Activated CD4-positive, alpha-beta T cell treated with anti-CD3 and anti-CD28 coated beads, Interleukin-2, amount 50 U/mL, for 4 hours (primary cell): Measurements from ENCODE around the gene TUFT1.

Experiments used
- DNase-seq, 2 experiments: peaks; one replicate each; pipeline ENCODE4 v3.0.0-alpha.2; 2020

TUFT1 gene

GRCh38 chr1:151540982-151541377, 871 bp downstream of the TUFT1 start:
- DNase-seq: no peak

GRCh38 chr1:151541752-151542151, 1.6 kb downstream of the TUFT1 start:
- DNase-seq: no peak

GRCh38 chr1:151542710-151543129, 2.6 kb downstream of the TUFT1 start:
- no peak for DNase-seq

- DNase-seq: no peak
These were observed 5.4 kb downstream of the TUFT1 start for GRCh38 chr1:151545542-151545941.

- DNase-seq: no peak
These were observed 6.2 kb downstream of the TUFT1 start for GRCh38 chr1:151546011-151546925.

- no peak for DNase-seq
These were observed 7.2 kb downstream of the TUFT1 start for GRCh38 chr1:151547119-151547899.

- DNase-seq: no peak
These were observed 7.8 kb downstream of the TUFT1 start for GRCh38 chr1:151547900-151548230.

- DNase-seq: no peak
These were observed 9.1 kb downstream of the TUFT1 start for GRCh38 chr1:151549199-151549598.

- no peak for DNase-seq
These were observed 13.6 kb downstream of the TUFT1 start for GRCh38 chr1:151553659-151554058.

GRCh38 chr1:151556052-151556451, 15.9 kb downstream of the TUFT1 start:
- DNase-seq: no peak

- DNase-seq: no peak
These were observed 22.6 kb downstream of the TUFT1 start for GRCh38 chr1:151562661-151563060.

- DNase-seq: no peak
These were observed 23.3 kb downstream of the TUFT1 start for GRCh38 chr1:151563376-151563775.

- no peak for DNase-seq
These were observed 25.5 kb downstream of the TUFT1 start for GRCh38 chr1:151565502-151566189.

- DNase-seq: peak; percentile 17 to 27
These were observed 28.5 kb downstream of the TUFT1 start for GRCh38 chr1:151568626-151569088.

- no peak for DNase-seq
These were observed 30.7 kb downstream of the TUFT1 start for GRCh38 chr1:151570819-151571218.

- DNase-seq: peak in 1 of 2 experiments; percentile 4
These were observed 34.7 kb downstream of the TUFT1 start for GRCh38 chr1:151574575-151575529.

GRCh38 chr1:151577173-151577572, 37.1 kb downstream of the TUFT1 start:
- DNase-seq: no peak

- no peak for DNase-seq
These were observed 38.8 kb downstream of the TUFT1 start for GRCh38 chr1:151578941-151579340.

- DNase-seq: no peak
These were observed 39.5 kb downstream of the TUFT1 start for GRCh38 chr1:151579436-151580225.

GRCh38 chr1:151581451-151581850, 41.3 kb downstream of the TUFT1 start:
- DNase-seq: no peak

GRCh38 chr1:151581921-151582320, 41.8 kb downstream of the TUFT1 start:
- no peak for DNase-seq
